GDM1 (cell line): ENCODE data around the gene USP34.
"Not testable (repeated sequence)": the region's sequence is repeated elsewhere in the genome, so short reads cannot be mapped to it uniquely, and the experiment has no call there.

Experiments used
- DNase-seq: peaks from one replicate; lab custom pipeline; 2025; lab: John Stamatoyannopoulos, UW

The USP34 gene

GRCh38 chr2:61148091-61148490, 322.8 kb downstream of the USP34 start:
- DNase-seq: not testable (repeated sequence)

DNA sequence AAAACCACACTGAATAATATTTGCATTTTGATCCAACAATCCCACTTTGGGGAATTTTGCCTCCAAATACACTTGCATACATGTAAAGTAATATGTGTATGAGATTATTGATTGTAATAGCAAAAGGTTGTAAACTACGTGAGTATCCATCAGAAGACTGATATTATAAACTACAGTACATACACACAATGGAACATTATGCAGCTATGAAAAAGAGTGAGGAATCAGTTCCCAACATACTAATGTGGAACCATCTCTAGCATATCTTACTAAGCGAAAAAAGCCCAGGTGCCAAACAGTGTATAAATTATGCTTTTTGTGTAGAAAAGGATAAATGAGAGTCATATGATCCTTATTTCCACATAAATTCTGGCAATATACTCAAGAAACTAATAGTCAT, 324.9 kb downstream of the USP34 start:
- DNase-seq: no peak

DNA sequence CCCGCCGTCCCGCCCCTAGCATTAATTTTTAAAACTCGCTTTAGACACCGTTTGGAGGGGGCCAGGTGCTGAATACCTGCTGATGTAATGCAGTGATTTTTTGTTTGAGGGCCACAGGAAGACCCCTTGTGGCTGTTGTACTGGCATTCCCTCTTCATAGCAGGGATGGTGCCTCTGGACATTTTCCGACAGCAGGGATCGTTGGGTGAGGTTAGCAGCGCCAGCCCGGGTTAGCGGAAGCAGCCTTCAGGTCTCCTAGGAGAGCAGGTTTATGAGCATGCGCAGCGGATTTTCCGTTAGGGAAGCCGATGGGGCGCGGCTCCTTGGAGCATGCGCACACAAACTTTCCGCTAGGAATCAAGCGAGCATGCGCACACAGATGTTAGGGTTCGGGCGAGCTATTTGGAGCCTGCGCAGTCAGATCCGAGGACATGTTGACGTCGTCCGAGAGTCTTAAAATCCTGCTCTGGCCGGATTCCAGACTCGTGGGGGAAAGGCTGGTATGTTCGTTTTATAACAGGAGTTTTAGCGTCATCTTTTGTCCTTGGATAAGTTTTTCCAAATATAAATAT, 326.1 kb downstream of the USP34 start:
- DNase-seq: no peak

DNA sequence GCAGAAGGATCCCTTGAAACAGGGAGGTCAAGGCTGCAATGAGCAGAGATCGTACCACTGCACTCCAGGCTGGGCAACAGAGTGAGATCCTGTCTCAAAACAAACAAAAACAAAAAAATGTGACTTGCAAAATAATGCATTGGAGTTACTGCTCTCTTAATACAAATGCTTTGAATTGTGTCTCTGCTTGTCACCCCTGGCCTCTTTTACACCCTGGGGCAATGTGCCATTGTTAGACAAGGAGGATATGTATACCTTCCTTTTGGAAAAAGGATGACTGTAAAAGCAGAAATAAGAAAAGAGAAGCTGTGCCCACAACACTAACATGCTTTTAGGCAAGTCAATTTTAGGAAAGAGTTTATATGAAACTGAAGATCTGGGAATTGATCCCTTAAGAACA, 329.7 kb downstream of the USP34 start:
- no peak for DNase-seq

DNA sequence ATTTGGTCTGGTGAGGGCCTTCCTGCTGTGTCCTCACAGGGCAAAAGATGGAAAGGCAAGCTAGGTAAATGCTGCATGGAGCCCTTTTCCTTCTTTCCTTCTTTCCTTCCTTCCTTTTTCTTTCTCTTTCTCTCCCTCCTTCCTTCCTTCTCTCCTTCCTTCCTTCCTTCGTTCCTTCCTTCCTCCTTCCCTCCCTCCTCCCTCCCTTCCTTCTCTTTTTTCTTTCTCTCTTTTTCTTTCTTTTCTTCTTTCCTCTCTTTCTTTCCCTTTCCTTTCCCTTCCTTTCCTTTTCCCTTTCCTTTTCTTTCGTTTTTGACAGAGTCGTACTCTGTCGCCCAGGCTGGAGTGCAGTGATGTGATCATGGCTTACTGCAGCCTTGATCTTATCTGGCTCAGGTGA, 332.0 kb downstream of the USP34 start:
- DNase-seq: no peak
